Spleen (tissue), 7 donors: Measurements from ENCODE around the gene GPC4.

ENCODE experiments used
- POLR2A ChIP-seq, 3 donors: fragments of 450-650 bp; IDR thresholded peaks; one replicate each; pipeline ENCODE4 v1.5.1; 2017; ENCODE audit warnings: antibody characterized with exemption in 3 of 3, mild to moderate bottlenecking in 1 of 3
- TF ChIP-seq, protein P1 (sequence below), 11 experiments: fragments of 200-600 bp in 7 of 11; fragments of 450-650 bp in 4 of 11; sonication (generic) in 4 of 11; IDR thresholded peaks in 8 of 11; conservative IDR thresholded peaks in 3 of 11; 1 replicate in 7 of 11; 2 replicates in 4 of 11; pipeline versions ENCODE4 v1.4.0 to v1.8.0; 2016 to 2021; ENCODE audit warnings: antibody characterized with exemption in 11 of 11, inconsistent platforms in 4 of 11, mild to moderate bottlenecking in 1 of 11
- donor health status: DM: no; HTN: no; CAD: no; lungs with moderate emphysema.
- donor health status: DM: no; HTN: no; CAD: no.
- donor health status: DM: no; HTN: no; CAD: no.

DNA sequence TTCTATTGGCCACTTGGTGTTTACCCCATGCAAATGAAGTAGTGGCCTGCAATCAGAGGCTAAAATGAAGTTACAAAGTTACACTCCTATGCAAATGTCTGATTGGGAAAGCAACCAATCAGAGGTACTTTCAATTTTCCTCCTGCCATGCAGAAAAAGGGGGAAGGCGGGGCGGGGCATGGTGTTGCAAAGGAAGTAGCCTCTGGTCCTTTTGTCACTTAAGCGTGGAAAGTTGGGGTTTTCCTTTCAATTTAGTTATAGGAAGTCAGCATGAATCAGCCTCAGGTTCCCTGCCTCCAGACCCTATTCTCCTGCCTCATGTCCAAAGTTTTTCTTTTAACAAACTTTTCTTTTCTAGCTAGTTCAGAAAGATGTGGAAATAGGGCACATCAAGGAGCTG, 69.3 kb downstream of the GPC4 start:
- TF ChIP-seq, protein P1, sequence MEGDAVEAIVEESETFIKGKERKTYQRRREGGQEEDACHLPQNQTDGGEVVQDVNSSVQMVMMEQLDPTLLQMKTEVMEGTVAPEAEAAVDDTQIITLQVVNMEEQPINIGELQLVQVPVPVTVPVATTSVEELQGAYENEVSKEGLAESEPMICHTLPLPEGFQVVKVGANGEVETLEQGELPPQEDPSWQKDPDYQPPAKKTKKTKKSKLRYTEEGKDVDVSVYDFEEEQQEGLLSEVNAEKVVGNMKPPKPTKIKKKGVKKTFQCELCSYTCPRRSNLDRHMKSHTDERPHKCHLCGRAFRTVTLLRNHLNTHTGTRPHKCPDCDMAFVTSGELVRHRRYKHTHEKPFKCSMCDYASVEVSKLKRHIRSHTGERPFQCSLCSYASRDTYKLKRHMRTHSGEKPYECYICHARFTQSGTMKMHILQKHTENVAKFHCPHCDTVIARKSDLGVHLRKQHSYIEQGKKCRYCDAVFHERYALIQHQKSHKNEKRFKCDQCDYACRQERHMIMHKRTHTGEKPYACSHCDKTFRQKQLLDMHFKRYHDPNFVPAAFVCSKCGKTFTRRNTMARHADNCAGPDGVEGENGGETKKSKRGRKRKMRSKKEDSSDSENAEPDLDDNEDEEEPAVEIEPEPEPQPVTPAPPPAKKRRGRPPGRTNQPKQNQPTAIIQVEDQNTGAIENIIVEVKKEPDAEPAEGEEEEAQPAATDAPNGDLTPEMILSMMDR (IDR thresholded peaks at IDR 0.05 in 8 of 11, conservative IDR thresholded peaks at IDR 0.05 in 3 of 11), result no peak
- no peak for TF ChIP-seq POLR2A (IDR thresholded peaks at IDR 0.05)
